Measurements from ENCODE around the gene LSM3. TPM values are rescaled to one million over a fixed set of nuclear protein-coding genes. Genes with fewer than 3 reads are reported as not detected.
A peak's percentile ranks its signal among the peaks of the same experiment; 100 is the strongest.

The LSM3 gene
- total and polyA plus RNA-seq, 4 donors, result 6.4 to 10.3 (median 9.9) TPM

DNA sequence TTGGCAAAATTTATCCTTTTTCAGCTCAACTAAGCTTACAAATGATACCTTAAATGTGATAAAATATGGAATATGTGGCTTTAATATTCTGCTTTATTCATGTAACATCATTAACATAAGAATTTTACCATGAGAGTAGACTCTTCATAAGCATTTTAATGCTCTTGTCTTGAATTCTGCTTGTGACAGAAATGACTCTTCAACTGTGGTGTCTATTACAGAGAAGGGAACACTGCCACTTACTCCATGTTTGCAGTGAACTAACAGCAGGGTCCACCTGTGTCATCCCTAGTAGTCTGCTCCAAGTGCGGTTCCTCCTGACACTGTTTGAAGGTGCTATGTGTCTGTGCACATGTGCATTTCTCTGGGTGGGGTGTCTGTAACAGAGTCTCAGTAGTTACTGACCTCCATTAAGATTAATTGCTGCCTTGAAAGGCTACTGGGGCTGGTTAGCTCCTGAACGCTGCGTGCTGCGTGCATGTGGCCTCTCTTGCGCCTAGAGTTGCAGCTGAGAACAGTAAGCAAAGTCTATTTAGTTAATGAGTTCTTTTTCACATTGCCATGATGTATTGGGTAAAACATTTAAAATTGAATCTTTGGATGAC lies 8.3 kb downstream of the LSM3 start:
- no peaks in the 10 kb centered on the region for H3K4me1 ChIP-seq (ENCODE audit: control insufficient read depth in 5 of 5, insufficient read depth in 5 of 5, low read length in 5 of 5)
- H3K4me3 ChIP-seq, result no peak overlapping the region
- no peak for ATAC-seq (ENCODE audit: insufficient read depth, low FRiP score)
- H3K27ac ChIP-seq (ENCODE audit: low read depth in 1 of 2, low read length in 1 of 2), result no peak overlapping the region
- WGBS, 2 donors, result 94 to 96% methylated on average over 5 of the region's 5 CpGs
- no peak for DNase-seq
- no peaks in the 10 kb centered on the region for H3K9me3 ChIP-seq (ENCODE audit: control insufficient read depth in 4 of 4, insufficient read depth in 3 of 4, low read length in 3 of 4)
- no peak overlapping the region for H3K9ac ChIP-seq (ENCODE audit: insufficient read depth in 1 of 2, low read length in 2 of 2)
- TF ChIP-seq, protein P1, sequence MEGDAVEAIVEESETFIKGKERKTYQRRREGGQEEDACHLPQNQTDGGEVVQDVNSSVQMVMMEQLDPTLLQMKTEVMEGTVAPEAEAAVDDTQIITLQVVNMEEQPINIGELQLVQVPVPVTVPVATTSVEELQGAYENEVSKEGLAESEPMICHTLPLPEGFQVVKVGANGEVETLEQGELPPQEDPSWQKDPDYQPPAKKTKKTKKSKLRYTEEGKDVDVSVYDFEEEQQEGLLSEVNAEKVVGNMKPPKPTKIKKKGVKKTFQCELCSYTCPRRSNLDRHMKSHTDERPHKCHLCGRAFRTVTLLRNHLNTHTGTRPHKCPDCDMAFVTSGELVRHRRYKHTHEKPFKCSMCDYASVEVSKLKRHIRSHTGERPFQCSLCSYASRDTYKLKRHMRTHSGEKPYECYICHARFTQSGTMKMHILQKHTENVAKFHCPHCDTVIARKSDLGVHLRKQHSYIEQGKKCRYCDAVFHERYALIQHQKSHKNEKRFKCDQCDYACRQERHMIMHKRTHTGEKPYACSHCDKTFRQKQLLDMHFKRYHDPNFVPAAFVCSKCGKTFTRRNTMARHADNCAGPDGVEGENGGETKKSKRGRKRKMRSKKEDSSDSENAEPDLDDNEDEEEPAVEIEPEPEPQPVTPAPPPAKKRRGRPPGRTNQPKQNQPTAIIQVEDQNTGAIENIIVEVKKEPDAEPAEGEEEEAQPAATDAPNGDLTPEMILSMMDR (IDR thresholded peaks at IDR 0.05; ENCODE audit: control extremely low read depth, extremely low read depth), result no peak
- H3K27me3 ChIP-seq (ENCODE audit: control insufficient read depth in 3 of 3, insufficient read depth in 3 of 3, low read length in 2 of 3), result no peaks in the 10 kb centered on the region
- peaks cover 14 to 24% (median 18%) of the 10 kb centered on the region in 4 donors for H3K36me3 ChIP-seq (ENCODE audit: control insufficient read depth in 4 of 4, insufficient read depth in 4 of 4, low read length in 4 of 4)

DNA sequence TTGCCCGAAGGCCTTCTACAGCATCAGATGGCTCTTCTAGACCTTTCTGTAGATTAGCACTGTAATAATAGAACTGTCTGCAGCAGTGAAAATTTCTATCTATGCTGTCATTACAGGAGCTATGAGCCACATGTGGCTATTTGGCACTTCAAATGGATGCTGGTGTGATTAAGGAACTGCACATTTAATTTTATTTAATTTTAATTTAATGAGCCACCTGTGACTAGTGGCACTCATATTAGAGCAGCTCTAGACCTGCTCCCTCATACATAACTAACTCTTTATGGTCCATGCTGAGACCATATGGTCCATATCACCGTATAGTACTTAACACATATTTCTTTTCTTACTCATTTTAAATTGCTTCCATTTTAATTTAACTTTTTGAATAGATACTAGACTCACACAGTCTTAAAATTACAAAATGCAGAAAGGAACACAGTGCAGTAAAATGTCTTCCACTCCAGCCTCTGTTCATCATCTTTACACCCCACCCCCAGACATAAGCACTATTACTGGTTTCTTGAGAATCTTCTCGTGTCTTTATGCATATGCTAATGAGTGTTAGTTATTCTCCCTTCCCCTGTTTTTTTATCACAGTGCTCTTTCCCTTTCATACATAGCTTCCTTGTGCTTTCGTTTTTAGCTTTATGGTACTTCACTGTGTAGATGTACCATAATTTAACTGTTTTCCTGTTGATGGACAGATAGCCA lies 9.6 kb downstream of the LSM3 start:
- TF ChIP-seq, protein P1 (IDR thresholded peaks at IDR 0.05; ENCODE audit: control extremely low read depth, extremely low read depth), result no peak
- no peak overlapping the region for H3K9ac ChIP-seq (ENCODE audit: insufficient read depth in 1 of 2, low read length in 2 of 2)
- H3K36me3 ChIP-seq (ENCODE audit: control insufficient read depth in 4 of 4, insufficient read depth in 4 of 4, low read length in 4 of 4), result peaks cover 9 to 16% (median 14%) of the 10 kb centered on the region in 4 donors
- WGBS, 2 donors, result 72 to 75% methylated on average over 4 of the region's 4 CpGs
- ATAC-seq (ENCODE audit: insufficient read depth, low FRiP score), result no peak
- DNase-seq, result peak in 1 of 3 donors; percentile 54
- no peak overlapping the region for H3K4me3 ChIP-seq
- H3K27me3 ChIP-seq (ENCODE audit: control insufficient read depth in 3 of 3, insufficient read depth in 3 of 3, low read length in 2 of 3), result no peaks in the 10 kb centered on the region
- no peak overlapping the region for H3K27ac ChIP-seq (ENCODE audit: low read depth in 1 of 2, low read length in 1 of 2)
- no peaks in the 10 kb centered on the region for H3K4me1 ChIP-seq (ENCODE audit: control insufficient read depth in 5 of 5, insufficient read depth in 5 of 5, low read length in 5 of 5)
- no peaks in the 10 kb centered on the region for H3K9me3 ChIP-seq (ENCODE audit: control insufficient read depth in 4 of 4, insufficient read depth in 3 of 4, low read length in 3 of 4)

DNA sequence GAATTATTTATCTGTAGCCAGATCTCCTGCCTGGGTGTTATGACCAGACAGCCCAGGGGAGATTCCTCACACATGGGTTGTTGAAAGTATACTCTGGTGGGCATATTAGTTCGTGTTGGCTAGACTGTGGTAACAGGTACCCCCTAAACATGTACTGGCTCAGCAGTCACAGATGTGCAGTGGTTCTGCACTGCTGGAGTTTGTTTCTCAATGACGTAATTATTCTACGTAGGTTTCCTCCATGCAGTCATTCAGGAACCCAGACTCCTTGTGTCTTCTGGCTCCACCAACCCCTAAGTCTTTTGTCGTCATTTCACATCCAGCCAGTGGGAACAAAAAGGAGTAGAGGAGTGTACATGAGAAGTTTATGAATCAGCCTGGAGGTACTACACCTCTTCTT lies 16.2 kb downstream of the LSM3 start:
- DNase-seq (no peak), ATAC-seq (ENCODE audit: insufficient read depth, low FRiP score) (no peak)
- no peak overlapping the region for H3K4me3 ChIP-seq
- TF ChIP-seq, protein P1 (IDR thresholded peaks at IDR 0.05; ENCODE audit: control extremely low read depth, extremely low read depth), result no peak
- H3K36me3 ChIP-seq (ENCODE audit: control insufficient read depth in 4 of 4, insufficient read depth in 4 of 4, low read length in 4 of 4), result peaks cover 9 to 20% (median 11%) of the 10 kb centered on the region in 4 donors
- no peak overlapping the region for H3K9ac ChIP-seq (ENCODE audit: insufficient read depth in 1 of 2, low read length in 2 of 2)
- H3K27ac ChIP-seq (ENCODE audit: low read depth in 1 of 2, low read length in 1 of 2), result no peak overlapping the region
- H3K9me3 ChIP-seq (ENCODE audit: control insufficient read depth in 4 of 4, insufficient read depth in 3 of 4, low read length in 3 of 4), result no peaks in the 10 kb centered on the region
- H3K4me1 ChIP-seq (ENCODE audit: control insufficient read depth in 5 of 5, insufficient read depth in 5 of 5, low read length in 5 of 5), result no peaks in the 10 kb centered on the region
- 82 to 91% methylated on average over 4 of the region's 4 CpGs for WGBS, 2 donors
- no peaks in the 10 kb centered on the region for H3K27me3 ChIP-seq (ENCODE audit: control insufficient read depth in 3 of 3, insufficient read depth in 3 of 3, low read length in 2 of 3)

Measured in lung (tissue), 12 donors.